ENCODE measurements around the gene AKAP10. TPM values are rescaled to one million over a fixed set of nuclear protein-coding genes. Genes with fewer than 3 reads are reported as not detected.

AKAP10 gene
- total RNA-seq, 1 donor from 2014 or later: 54.1 TPM

DNA sequence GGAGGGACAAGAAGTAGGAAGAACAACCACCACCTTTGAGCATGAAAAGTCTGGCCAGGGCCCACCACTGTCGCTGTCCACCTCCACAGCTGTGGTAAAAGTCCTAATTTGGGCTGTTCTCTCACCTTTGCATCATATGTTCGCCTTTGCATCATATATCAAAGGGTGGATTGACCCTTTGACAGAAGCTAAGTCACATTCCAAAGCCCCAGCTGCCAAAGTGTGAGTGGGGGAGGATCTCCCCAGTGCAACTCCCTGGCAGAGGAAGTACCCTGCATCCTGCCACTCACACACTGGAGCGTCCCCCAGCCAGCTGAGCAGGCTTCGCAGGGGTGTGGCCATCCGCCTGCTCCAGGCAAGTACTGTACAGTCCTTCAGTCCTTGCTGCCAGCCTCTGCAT lies 18.9 kb upstream of the AKAP10 start:
- TF ChIP-seq EZH2 (IDR thresholded peaks at IDR 0.05): no peak
- Histone ChIP-seq H2AFZ (replicated peaks) (peak overlapping the region; percentile 17), H3K4me1 (no peaks in the 10 kb centered on the region), H3K4me3 (no peak overlapping the region), H4K20me1 (ENCODE audit: low read depth) (no peaks in the 10 kb centered on the region), H3K9me3 (ENCODE audit: low read depth) (no peaks in the 10 kb centered on the region), H3K79me2 (ENCODE audit: low read depth) (no peaks in the 10 kb centered on the region), H3K4me2 (no peak overlapping the region), H3K27me3 (no peaks in the 10 kb centered on the region), H3K27ac (no peak overlapping the region), H3F3A (ENCODE audit: low read depth) (no peaks in the 10 kb centered on the region), H3K36me3 (no peaks in the 10 kb centered on the region), H3K9ac (no peak overlapping the region)
- no peaks in the 10 kb centered on the region for H3K27me3 Mint-ChIP-seq (ENCODE audit: insufficient read depth, low read depth)
- H3K4me3 Mint-ChIP-seq: no peak overlapping the region
- H3K36me3 Mint-ChIP-seq: no peaks in the 10 kb centered on the region
- H3K4me1 Mint-ChIP-seq: peaks cover 11% of the 10 kb centered on the region
- H3K27ac Mint-ChIP-seq: no peak overlapping the region
- DNase-seq (ENCODE audit: low spot score): peak; percentile 19
- no peaks in the 10 kb centered on the region for H3K9me3 Mint-ChIP-seq

DNA sequence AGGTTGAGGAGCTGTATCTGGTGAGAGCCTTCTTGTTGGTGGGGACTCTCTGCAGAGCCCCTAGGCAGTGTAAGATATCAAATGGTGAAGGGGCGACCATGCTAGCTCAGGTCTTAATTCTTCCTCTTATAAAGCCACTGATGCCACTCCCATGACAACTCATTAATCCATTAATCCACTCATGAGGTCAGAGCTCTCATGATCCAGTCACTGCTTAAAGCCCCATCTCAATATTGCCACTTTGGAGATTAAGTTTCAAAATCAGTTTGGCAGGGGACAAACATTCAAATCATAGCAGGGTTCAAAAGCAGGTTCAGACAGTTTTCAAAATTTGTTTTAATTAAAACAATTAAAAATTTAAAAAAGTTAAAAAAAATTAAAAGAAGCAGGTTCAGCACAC lies 18.5 kb upstream of the AKAP10 start:
- no peaks in the 10 kb centered on the region for H3K9me3 Mint-ChIP-seq
- DNase-seq (ENCODE audit: low spot score): no peak
- H3K4me1 Mint-ChIP-seq: peaks cover 15% of the 10 kb centered on the region
- Histone ChIP-seq H3K27me3 (no peaks in the 10 kb centered on the region), H3K9ac (no peak overlapping the region), H3K4me1 (no peaks in the 10 kb centered on the region), H3F3A (ENCODE audit: low read depth) (peaks cover under 1% of the 10 kb centered on the region), H3K27ac (no peak overlapping the region), H3K4me3 (no peak overlapping the region), H3K36me3 (no peaks in the 10 kb centered on the region), H4K20me1 (ENCODE audit: low read depth) (no peaks in the 10 kb centered on the region), H3K4me2 (no peak overlapping the region), H3K79me2 (ENCODE audit: low read depth) (no peaks in the 10 kb centered on the region), H3K9me3 (ENCODE audit: low read depth) (no peaks in the 10 kb centered on the region), H2AFZ (replicated peaks) (no peak overlapping the region)
- H3K27ac Mint-ChIP-seq: no peak overlapping the region
- no peak overlapping the region for H3K4me3 Mint-ChIP-seq
- no peaks in the 10 kb centered on the region for H3K36me3 Mint-ChIP-seq
- no peaks in the 10 kb centered on the region for H3K27me3 Mint-ChIP-seq (ENCODE audit: insufficient read depth, low read depth)
- TF ChIP-seq EZH2 (IDR thresholded peaks at IDR 0.05) (no peak), EZH2phosphoT487 (IDR thresholded peaks at IDR 0.05) (no peak)
- TF ChIP-seq, protein P1, sequence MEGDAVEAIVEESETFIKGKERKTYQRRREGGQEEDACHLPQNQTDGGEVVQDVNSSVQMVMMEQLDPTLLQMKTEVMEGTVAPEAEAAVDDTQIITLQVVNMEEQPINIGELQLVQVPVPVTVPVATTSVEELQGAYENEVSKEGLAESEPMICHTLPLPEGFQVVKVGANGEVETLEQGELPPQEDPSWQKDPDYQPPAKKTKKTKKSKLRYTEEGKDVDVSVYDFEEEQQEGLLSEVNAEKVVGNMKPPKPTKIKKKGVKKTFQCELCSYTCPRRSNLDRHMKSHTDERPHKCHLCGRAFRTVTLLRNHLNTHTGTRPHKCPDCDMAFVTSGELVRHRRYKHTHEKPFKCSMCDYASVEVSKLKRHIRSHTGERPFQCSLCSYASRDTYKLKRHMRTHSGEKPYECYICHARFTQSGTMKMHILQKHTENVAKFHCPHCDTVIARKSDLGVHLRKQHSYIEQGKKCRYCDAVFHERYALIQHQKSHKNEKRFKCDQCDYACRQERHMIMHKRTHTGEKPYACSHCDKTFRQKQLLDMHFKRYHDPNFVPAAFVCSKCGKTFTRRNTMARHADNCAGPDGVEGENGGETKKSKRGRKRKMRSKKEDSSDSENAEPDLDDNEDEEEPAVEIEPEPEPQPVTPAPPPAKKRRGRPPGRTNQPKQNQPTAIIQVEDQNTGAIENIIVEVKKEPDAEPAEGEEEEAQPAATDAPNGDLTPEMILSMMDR (IDR thresholded peaks at IDR 0.05): no peak

DNA sequence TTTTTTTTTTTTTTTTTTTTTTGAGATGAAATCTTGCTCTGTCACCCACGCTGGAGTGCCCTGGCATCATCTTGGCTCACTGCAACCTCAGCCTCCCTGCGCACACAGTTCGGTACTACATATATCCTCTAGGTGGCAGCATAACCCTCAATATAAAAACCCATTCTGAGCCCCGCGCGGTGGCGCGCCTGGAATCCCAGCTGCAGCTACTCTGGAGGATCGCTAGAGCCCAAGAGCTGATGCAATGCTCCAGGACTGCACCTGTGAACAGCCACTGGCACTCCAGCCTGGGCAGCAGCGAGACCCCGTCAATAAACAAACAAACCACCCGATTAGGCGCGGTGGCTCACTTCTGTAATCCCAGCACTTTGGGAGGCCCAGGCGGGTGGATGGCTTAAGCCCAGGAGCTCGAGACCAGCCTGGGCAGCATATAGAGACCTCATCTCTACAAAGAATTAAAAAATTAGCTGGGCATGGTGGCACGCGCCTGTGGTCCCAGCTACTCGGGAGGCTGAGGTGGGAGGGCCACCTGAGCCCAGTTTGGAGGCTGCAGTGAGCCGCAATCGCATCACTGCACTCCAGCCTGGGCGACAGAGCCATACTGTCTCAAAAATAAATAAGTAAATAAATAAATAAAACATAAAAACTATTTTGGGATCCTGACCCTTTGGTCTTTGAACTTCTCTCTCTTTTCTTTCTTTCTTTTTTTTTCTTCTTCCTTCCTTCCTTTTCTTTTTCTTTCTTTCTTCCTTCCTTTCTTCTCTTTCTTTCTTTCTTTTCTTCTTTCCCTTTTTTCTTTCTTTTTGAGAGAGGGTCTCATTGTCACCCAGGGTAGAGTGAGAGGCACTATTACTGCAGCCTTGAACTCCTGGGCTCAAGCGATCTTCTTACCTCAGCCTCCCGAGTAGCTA lies 15.4 kb upstream of the AKAP10 start:
- H3K4me1 ChIP-seq: no peaks in the 10 kb centered on the region
- no peaks in the 10 kb centered on the region for H3K79me2 ChIP-seq (ENCODE audit: low read depth)
- Mint-ChIP-seq H3K9me3 (no peaks in the 10 kb centered on the region), H3K27ac (no peak overlapping the region), H3K27me3 (ENCODE audit: insufficient read depth, low read depth) (peaks cover 5% of the 10 kb centered on the region), H3K4me1 (peaks cover 22% of the 10 kb centered on the region), H3K4me3 (no peak overlapping the region), H3K36me3 (no peaks in the 10 kb centered on the region)
- H3F3A ChIP-seq (ENCODE audit: low read depth): peaks cover 5% of the 10 kb centered on the region
- H3K27me3 ChIP-seq: no peaks in the 10 kb centered on the region
- H3K27ac ChIP-seq: no peak overlapping the region
- peak; percentile 96 for DNase-seq (ENCODE audit: low spot score)
- TF ChIP-seq, protein P1 (IDR thresholded peaks at IDR 0.05): peak; percentile 79
- no peak for TF ChIP-seq EZH2 (IDR thresholded peaks at IDR 0.05)
- no peak for TF ChIP-seq EZH2phosphoT487 (IDR thresholded peaks at IDR 0.05)
- H4K20me1 ChIP-seq (ENCODE audit: low read depth): no peaks in the 10 kb centered on the region
- H3K4me3 ChIP-seq: peak overlapping the region; percentile 24
- peak overlapping the region; percentile 66 for H2AFZ ChIP-seq (replicated peaks)
- H3K9me3 ChIP-seq (ENCODE audit: low read depth): no peaks in the 10 kb centered on the region
- H3K9ac ChIP-seq: no peak overlapping the region
- peak overlapping the region; percentile 55 for H3K4me2 ChIP-seq
- H3K36me3 ChIP-seq: no peaks in the 10 kb centered on the region

All from neural progenitor cell (in vitro differentiated cells).